Osteoblast (primary cell): ENCODE measurements around the gene GABRB1. TPM values are rescaled to one million over a fixed set of nuclear protein-coding genes. Genes with fewer than 3 reads are reported as not detected.

Source experiments
- DNase-seq: peaks from one replicate; pipeline ENCODE4 v3.0.0; 2011; ENCODE audit warnings: low spot score, mixed read lengths; ENCODE audit not compliant: insufficient read length; ENCODE audit errors: missing footprints
- H2AFZ ChIP-seq: 2 replicates; pipeline ENCODE4 v1.6.0; 2011; ENCODE audit warnings: mild to moderate bottlenecking, low read length
- H3K27ac ChIP-seq: 2 replicates; pipeline ENCODE4 v1.5.1; 2011; ENCODE audit warnings: mild to moderate bottlenecking, low read depth, low read length, moderate library complexity
- H3K27me3 ChIP-seq: 2 replicates; pipeline ENCODE4 v1.6.0; 2012; ENCODE audit warnings: mild to moderate bottlenecking, control low read depth, inconsistent platforms, low read length, moderate library complexity; ENCODE audit not compliant: insufficient read depth
- H3K36me3 ChIP-seq: 2 replicates; pipeline ENCODE4 v1.5.1; 2011; ENCODE audit warnings: mild to moderate bottlenecking, low read length, control low read depth, moderate library complexity; ENCODE audit not compliant: insufficient read depth
- H3K4me1 ChIP-seq: 2 replicates; pipeline ENCODE4 v1.5.1; 2011; ENCODE audit warnings: mild to moderate bottlenecking, low read length, control low read depth, moderate library complexity; ENCODE audit not compliant: insufficient read depth
- H3K4me2 ChIP-seq: 2 replicates; pipeline ENCODE4 v1.6.0; 2011; ENCODE audit warnings: mild to moderate bottlenecking, low read length; ENCODE audit not compliant: insufficient read depth
- H3K4me3 ChIP-seq: fragments of 200-600 bp; sonication (generic); 3 replicates; pipeline ENCODE4 v1.5.1; 2012; ENCODE audit warnings: mild to moderate bottlenecking, low read length, inconsistent platforms; ENCODE audit not compliant: insufficient read depth
- H3K79me2 ChIP-seq: 2 replicates; pipeline ENCODE4 v1.6.0; 2012; ENCODE audit warnings: mild to moderate bottlenecking, low read length, control low read depth, inconsistent platforms; ENCODE audit not compliant: insufficient read depth
- H3K9me3 ChIP-seq: 2 replicates; pipeline ENCODE4 v1.5.1; 2011; ENCODE audit warnings: low read depth, low read length, control low read depth
- H4K20me1 ChIP-seq: 2 replicates; pipeline ENCODE4 v1.6.0; 2012; ENCODE audit warnings: mild to moderate bottlenecking, low read length, control low read depth; ENCODE audit not compliant: insufficient read depth
- CTCF ChIP-seq: IDR thresholded peaks from 2 replicates; pipeline ENCODE4 v1.5.1; 2011; ENCODE audit warnings: mild to moderate bottlenecking, low read depth, low read length, moderate library complexity; ENCODE audit errors: extremely low read depth
- total RNA-seq: library from RNA; depleted of rRNA; stranded (reverse); fragments of >200 nt; gene quantifications from 2 replicates; pipeline ENCODE4 v1.2.3, GENCODE V29; 2012

The GABRB1 gene
- total RNA-seq, 1 donor, result not detected

- no peak for TF ChIP-seq CTCF
- Histone ChIP-seq H3K4me3 (no peak overlapping the region), H3K4me2 (no peak overlapping the region), H3K27me3 (no peaks in the 10 kb centered on the region), H4K20me1 (no peaks in the 10 kb centered on the region), H3K27ac (no peak overlapping the region), H3K9me3 (no peaks in the 10 kb centered on the region), H3K4me1 (peaks cover 18% of the 10 kb centered on the region), H3K36me3 (no peaks in the 10 kb centered on the region), H3K79me2 (no peaks in the 10 kb centered on the region), H2AFZ (no peak overlapping the region)
- DNase-seq, result no peak
Observed at GRCh38 chr4:47224361-47224760, 193.0 kb downstream of the GABRB1 start.

- H3K36me3 ChIP-seq, result no peaks in the 10 kb centered on the region
- no peaks in the 10 kb centered on the region for H3K27me3 ChIP-seq
- no peak overlapping the region for H3K4me2 ChIP-seq
- no peaks in the 10 kb centered on the region for H3K9me3 ChIP-seq
- no peak for DNase-seq
- H3K4me1 ChIP-seq, result peaks cover 22% of the 10 kb centered on the region
- H3K79me2 ChIP-seq, result no peaks in the 10 kb centered on the region
- H3K27ac ChIP-seq, result no peak overlapping the region
- H3K4me3 ChIP-seq, result no peak overlapping the region
- no peak for TF ChIP-seq CTCF
- H4K20me1 ChIP-seq, result no peaks in the 10 kb centered on the region
- no peak overlapping the region for H2AFZ ChIP-seq
Observed at GRCh38 chr4:47235721-47236120, 204.4 kb downstream of the GABRB1 start.

- DNase-seq, result peak; percentile 29
- no peak overlapping the region for H2AFZ ChIP-seq
Observed at GRCh38 chr4:47238667-47239066, 207.3 kb downstream of the GABRB1 start.

GRCh38 chr4:47239649-47240048, 208.3 kb downstream of the GABRB1 start:
- no peak for TF ChIP-seq CTCF
- DNase-seq, result no peak
- Histone ChIP-seq H3K27ac (peak overlapping the region; percentile 54), H3K4me2 (peak overlapping the region; percentile 3), H4K20me1 (no peaks in the 10 kb centered on the region), H3K4me3 (no peak overlapping the region), H2AFZ (peak overlapping the region; percentile 59), H3K9me3 (no peaks in the 10 kb centered on the region), H3K36me3 (no peaks in the 10 kb centered on the region), H3K27me3 (no peaks in the 10 kb centered on the region), H3K4me1 (peaks cover 27% of the 10 kb centered on the region), H3K79me2 (no peaks in the 10 kb centered on the region)

More at GRCh38 chr4:47238667-47239066, 207.3 kb downstream of the GABRB1 start:
- Histone ChIP-seq H3K4me1 (peaks cover 27% of the 10 kb centered on the region), H3K36me3 (no peaks in the 10 kb centered on the region), H3K27ac (peak overlapping the region; percentile 54), H4K20me1 (no peaks in the 10 kb centered on the region), H3K4me2 (no peak overlapping the region), H3K79me2 (no peaks in the 10 kb centered on the region), H3K9me3 (no peaks in the 10 kb centered on the region), H3K27me3 (no peaks in the 10 kb centered on the region), H3K4me3 (no peak overlapping the region)
- no peak for TF ChIP-seq CTCF
